ENCODE measurements around the gene CACNA1F. TPM values are rescaled to one million over a fixed set of nuclear protein-coding genes. Genes with fewer than 3 reads are reported as not detected.

CACNA1F gene
- total and polyA plus RNA-seq, 4 donors: under 0.01 to 0.21 (median 0.11) TPM

- H3K36me3 ChIP-seq (ENCODE audit: control insufficient read depth, insufficient read depth, low read length): no peaks in the 10 kb centered on the region
- H3K9me3 ChIP-seq (ENCODE audit: control insufficient read depth, insufficient read depth, low read length): no peaks in the 10 kb centered on the region
- H3K27ac ChIP-seq (ENCODE audit: low read depth, low read length): no peak overlapping the region
- H3K27me3 ChIP-seq (ENCODE audit: control insufficient read depth, insufficient read depth, low read length): no peaks in the 10 kb centered on the region
- DNase-seq (ENCODE audit: low read depth in 4 of 6, low spot score in 6 of 6): no peak
- H3K4me3 ChIP-seq (ENCODE audit: low read depth, low read length): no peak overlapping the region
- H3K4me1 ChIP-seq (ENCODE audit: control insufficient read depth, insufficient read depth, low read length): no peaks in the 10 kb centered on the region
Measured at GRCh38 chrX:49220100-49220499, 13.0 kb downstream of the CACNA1F start.

- Histone ChIP-seq H3K4me1 (ENCODE audit: control insufficient read depth, insufficient read depth, low read length) (no peaks in the 10 kb centered on the region), H3K27ac (ENCODE audit: low read depth, low read length) (no peak overlapping the region), H3K4me3 (ENCODE audit: low read depth, low read length) (no peak overlapping the region), H3K27me3 (ENCODE audit: control insufficient read depth, insufficient read depth, low read length) (no peaks in the 10 kb centered on the region), H3K36me3 (ENCODE audit: control insufficient read depth, insufficient read depth, low read length) (no peaks in the 10 kb centered on the region), H3K9me3 (ENCODE audit: control insufficient read depth, insufficient read depth, low read length) (no peaks in the 10 kb centered on the region)
- WGBS (ENCODE audit: insufficient coverage): 82% methylated on average over 12 of the region's 14 CpGs
- DNase-seq (ENCODE audit: low read depth in 4 of 6, low spot score in 6 of 6): no peak
Measured at GRCh38 chrX:49214996-49215526, 18.1 kb downstream of the CACNA1F start.

GRCh38 chrX:49214416-49214815, 18.7 kb downstream of the CACNA1F start:
- H3K27ac ChIP-seq (ENCODE audit: low read depth, low read length): no peak overlapping the region
- H3K27me3 ChIP-seq (ENCODE audit: control insufficient read depth, insufficient read depth, low read length): no peaks in the 10 kb centered on the region
- no peaks in the 10 kb centered on the region for H3K9me3 ChIP-seq (ENCODE audit: control insufficient read depth, insufficient read depth, low read length)
- DNase-seq (ENCODE audit: low read depth in 4 of 6, low spot score in 6 of 6): peak in 1 of 6 donors; percentile 53
- H3K4me3 ChIP-seq (ENCODE audit: low read depth, low read length): no peak overlapping the region
- WGBS (ENCODE audit: insufficient coverage): 57% methylated on average over 1 of the region's 2 CpGs
- no peaks in the 10 kb centered on the region for H3K36me3 ChIP-seq (ENCODE audit: control insufficient read depth, insufficient read depth, low read length)
- H3K4me1 ChIP-seq (ENCODE audit: control insufficient read depth, insufficient read depth, low read length): no peaks in the 10 kb centered on the region

- H3K9me3 ChIP-seq (ENCODE audit: control insufficient read depth, insufficient read depth, low read length): no peaks in the 10 kb centered on the region
- no peaks in the 10 kb centered on the region for H3K4me1 ChIP-seq (ENCODE audit: control insufficient read depth, insufficient read depth, low read length)
- no peak overlapping the region for H3K4me3 ChIP-seq (ENCODE audit: low read depth, low read length)
- no peaks in the 10 kb centered on the region for H3K36me3 ChIP-seq (ENCODE audit: control insufficient read depth, insufficient read depth, low read length)
- WGBS (ENCODE audit: insufficient coverage): 59% methylated on average over 1 of the region's 1 CpG
- no peak overlapping the region for H3K27ac ChIP-seq (ENCODE audit: low read depth, low read length)
- no peaks in the 10 kb centered on the region for H3K27me3 ChIP-seq (ENCODE audit: control insufficient read depth, insufficient read depth, low read length)
- DNase-seq (ENCODE audit: low read depth in 4 of 6, low spot score in 6 of 6): no peak
Measured at GRCh38 chrX:49212861-49213260, 20.3 kb downstream of the CACNA1F start.

GRCh38 chrX:49212209-49212608, 20.9 kb downstream of the CACNA1F start:
- Histone ChIP-seq H3K27me3 (ENCODE audit: control insufficient read depth, insufficient read depth, low read length) (no peaks in the 10 kb centered on the region), H3K27ac (ENCODE audit: low read depth, low read length) (no peak overlapping the region), H3K4me3 (ENCODE audit: low read depth, low read length) (no peak overlapping the region), H3K4me1 (ENCODE audit: control insufficient read depth, insufficient read depth, low read length) (no peaks in the 10 kb centered on the region), H3K36me3 (ENCODE audit: control insufficient read depth, insufficient read depth, low read length) (no peaks in the 10 kb centered on the region), H3K9me3 (ENCODE audit: control insufficient read depth, insufficient read depth, low read length) (no peaks in the 10 kb centered on the region)
- 75% methylated on average over 2 of the region's 2 CpGs for WGBS (ENCODE audit: insufficient coverage)
- DNase-seq (ENCODE audit: low read depth in 4 of 6, low spot score in 6 of 6): no peak

- no peaks in the 10 kb centered on the region for H3K9me3 ChIP-seq (ENCODE audit: control insufficient read depth, insufficient read depth, low read length)
- no peak overlapping the region for H3K27ac ChIP-seq (ENCODE audit: low read depth, low read length)
- DNase-seq (ENCODE audit: low read depth in 4 of 6, low spot score in 6 of 6): no peak
- 80% methylated on average over 4 of the region's 9 CpGs for WGBS (ENCODE audit: insufficient coverage)
- H3K4me1 ChIP-seq (ENCODE audit: control insufficient read depth, insufficient read depth, low read length): no peaks in the 10 kb centered on the region
- H3K27me3 ChIP-seq (ENCODE audit: control insufficient read depth, insufficient read depth, low read length): no peaks in the 10 kb centered on the region
- no peaks in the 10 kb centered on the region for H3K36me3 ChIP-seq (ENCODE audit: control insufficient read depth, insufficient read depth, low read length)
- no peak overlapping the region for H3K4me3 ChIP-seq (ENCODE audit: low read depth, low read length)
Measured at GRCh38 chrX:49211074-49211473, 22.1 kb downstream of the CACNA1F start.

GRCh38 chrX:49210406-49210805, 22.7 kb downstream of the CACNA1F start:
- no peak for DNase-seq (ENCODE audit: low read depth in 4 of 6, low spot score in 6 of 6)
- Histone ChIP-seq H3K9me3 (ENCODE audit: control insufficient read depth, insufficient read depth, low read length) (no peaks in the 10 kb centered on the region), H3K4me3 (ENCODE audit: low read depth, low read length) (no peak overlapping the region), H3K27me3 (ENCODE audit: control insufficient read depth, insufficient read depth, low read length) (no peaks in the 10 kb centered on the region), H3K4me1 (ENCODE audit: control insufficient read depth, insufficient read depth, low read length) (no peaks in the 10 kb centered on the region), H3K36me3 (ENCODE audit: control insufficient read depth, insufficient read depth, low read length) (no peaks in the 10 kb centered on the region), H3K27ac (ENCODE audit: low read depth, low read length) (no peak overlapping the region)
- WGBS (ENCODE audit: insufficient coverage): 67% methylated on average over 1 of the region's 8 CpGs

GRCh38 chrX:49209434-49210251, 23.5 kb downstream of the CACNA1F start:
- no peaks in the 10 kb centered on the region for H3K27me3 ChIP-seq (ENCODE audit: control insufficient read depth, insufficient read depth, low read length)
- no peak for DNase-seq (ENCODE audit: low read depth in 4 of 6, low spot score in 6 of 6)
- H3K9me3 ChIP-seq (ENCODE audit: control insufficient read depth, insufficient read depth, low read length): no peaks in the 10 kb centered on the region
- H3K4me3 ChIP-seq (ENCODE audit: low read depth, low read length): no peak overlapping the region
- H3K27ac ChIP-seq (ENCODE audit: low read depth, low read length): no peak overlapping the region
- 47% methylated on average over 18 of the region's 28 CpGs for WGBS (ENCODE audit: insufficient coverage)
- H3K36me3 ChIP-seq (ENCODE audit: control insufficient read depth, insufficient read depth, low read length): no peaks in the 10 kb centered on the region
- no peaks in the 10 kb centered on the region for H3K4me1 ChIP-seq (ENCODE audit: control insufficient read depth, insufficient read depth, low read length)

- Histone ChIP-seq H3K9me3 (ENCODE audit: control insufficient read depth, insufficient read depth, low read length) (peaks cover 2% of the 10 kb centered on the region), H3K4me3 (ENCODE audit: low read depth, low read length) (no peak overlapping the region), H3K27me3 (ENCODE audit: control insufficient read depth, insufficient read depth, low read length) (no peaks in the 10 kb centered on the region), H3K4me1 (ENCODE audit: control insufficient read depth, insufficient read depth, low read length) (no peaks in the 10 kb centered on the region), H3K36me3 (ENCODE audit: control insufficient read depth, insufficient read depth, low read length) (no peaks in the 10 kb centered on the region), H3K27ac (ENCODE audit: low read depth, low read length) (no peak overlapping the region)
- 85% methylated on average over 4 of the region's 5 CpGs for WGBS (ENCODE audit: insufficient coverage)
- no peak for DNase-seq (ENCODE audit: low read depth in 4 of 6, low spot score in 6 of 6)
Measured at GRCh38 chrX:49208399-49208798, 24.7 kb downstream of the CACNA1F start.

GRCh38 chrX:49206543-49206942, 26.6 kb downstream of the CACNA1F start:
- H3K4me1 ChIP-seq (ENCODE audit: control insufficient read depth, insufficient read depth, low read length): no peaks in the 10 kb centered on the region
- H3K36me3 ChIP-seq (ENCODE audit: control insufficient read depth, insufficient read depth, low read length): no peaks in the 10 kb centered on the region
- no peak overlapping the region for H3K4me3 ChIP-seq (ENCODE audit: low read depth, low read length)
- no peaks in the 10 kb centered on the region for H3K27me3 ChIP-seq (ENCODE audit: control insufficient read depth, insufficient read depth, low read length)
- DNase-seq (ENCODE audit: low read depth in 4 of 6, low spot score in 6 of 6): no peak
- 65% methylated on average over 7 of the region's 8 CpGs for WGBS (ENCODE audit: insufficient coverage)
- H3K9me3 ChIP-seq (ENCODE audit: control insufficient read depth, insufficient read depth, low read length): peaks cover 2% of the 10 kb centered on the region
- no peak overlapping the region for H3K27ac ChIP-seq (ENCODE audit: low read depth, low read length)

Data from spinal cord (tissue), 10 donors.